ENCODE measurements around the gene YLPM1.
"Not testable (repeated sequence)": the region's sequence is repeated elsewhere in the genome, so short reads cannot be mapped to it uniquely, and the experiment has no call there.

The YLPM1 gene

DNA sequence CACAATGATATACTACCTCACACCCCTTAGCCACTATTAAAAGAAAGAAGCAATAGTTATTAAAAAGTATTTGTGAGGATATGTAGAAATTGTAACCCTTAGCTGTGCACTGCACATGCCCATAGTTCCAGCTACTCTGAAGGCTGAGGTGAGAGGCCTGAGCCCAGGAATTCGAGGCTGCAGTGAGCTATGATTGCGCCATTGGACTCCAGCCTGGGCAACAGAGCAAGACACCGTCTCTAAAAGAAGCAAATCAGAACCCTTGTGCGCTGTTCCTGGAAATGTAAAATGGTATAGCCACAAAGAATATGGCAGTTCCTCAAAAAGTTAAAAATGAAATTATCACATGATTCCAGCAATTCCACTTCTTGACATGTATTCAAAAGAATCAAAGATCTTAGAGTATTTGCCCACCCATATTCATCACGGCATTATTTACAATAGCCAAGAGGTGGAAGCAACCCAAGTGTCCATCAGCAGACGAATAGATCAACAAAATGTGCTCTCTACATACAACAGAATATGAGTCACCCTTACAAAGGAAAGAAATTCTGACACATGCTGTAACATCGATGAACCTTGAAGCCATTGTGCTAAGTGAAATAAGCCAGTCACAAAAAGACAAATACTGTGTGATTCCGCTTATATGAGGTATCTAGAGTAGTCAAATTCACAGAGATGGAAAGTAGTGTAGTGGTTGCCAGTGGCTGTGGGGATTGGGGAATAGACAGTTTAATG lies 23.7 kb upstream of the YLPM1 start:
- TF ChIP-seq Cebpa-rat (IDR thresholded peaks at IDR 0.05) = no peak
- Histone ChIP-seq H3K27me3 (no peaks in the 10 kb centered on the region), H3K27ac (no peak overlapping the region), H3K36me3 (peaks cover 45 to 55% (median 50%) of the 10 kb centered on the region in 11 experiments), H3K4me3 (no peak overlapping the region), H3K9me3 (replicated peaks in 1 of 11) (no peaks in the 10 kb centered on the region), H3K9ac (no peak overlapping the region), H3K4me2 (no peak overlapping the region), H3K4me1 (0 out of 20 replicates have a peak, but pooled peaks cover 0 to 4% (median 0%) of the 10 kb centered on the region in 10 experiments), H4K20me1 (no peaks in the 10 kb centered on the region)

DNA sequence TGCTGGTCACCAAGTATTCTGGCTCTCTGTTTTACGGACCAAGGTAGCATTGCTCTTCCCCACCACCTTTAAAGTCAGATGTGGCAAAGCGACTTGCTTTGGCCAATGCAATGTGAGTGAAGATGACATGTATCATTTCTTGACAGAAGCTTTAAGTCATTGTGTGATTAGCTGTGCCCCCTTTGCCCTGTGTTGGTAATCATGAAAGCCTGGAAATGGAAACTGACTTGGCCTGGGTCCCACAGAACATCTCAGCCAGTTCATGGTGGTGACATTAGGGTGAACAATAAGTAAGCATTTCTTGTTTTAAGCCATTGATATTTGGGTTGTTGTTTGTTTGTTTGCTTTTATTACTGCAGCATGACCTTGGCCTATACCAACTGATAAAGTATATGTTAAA lies 15.9 kb upstream of the YLPM1 start:
- Histone ChIP-seq H3K27ac (no peak overlapping the region), H3K4me3 (no peak overlapping the region), H3K9me3 (replicated peaks in 1 of 11) (peaks cover 6 to 13% (median 7%) of the 10 kb centered on the region in 11 experiments; a peak in 21 of 22 replicates), H3K27me3 (no peaks in the 10 kb centered on the region), H3K9ac (no peak overlapping the region), H4K20me1 (no peaks in the 10 kb centered on the region), H3K36me3 (no peaks in the 10 kb centered on the region), H3K4me1 (no peaks in the 10 kb centered on the region), H3K4me2 (no peak overlapping the region)
- no peak for TF ChIP-seq Cebpa-rat (IDR thresholded peaks at IDR 0.05)

DNA sequence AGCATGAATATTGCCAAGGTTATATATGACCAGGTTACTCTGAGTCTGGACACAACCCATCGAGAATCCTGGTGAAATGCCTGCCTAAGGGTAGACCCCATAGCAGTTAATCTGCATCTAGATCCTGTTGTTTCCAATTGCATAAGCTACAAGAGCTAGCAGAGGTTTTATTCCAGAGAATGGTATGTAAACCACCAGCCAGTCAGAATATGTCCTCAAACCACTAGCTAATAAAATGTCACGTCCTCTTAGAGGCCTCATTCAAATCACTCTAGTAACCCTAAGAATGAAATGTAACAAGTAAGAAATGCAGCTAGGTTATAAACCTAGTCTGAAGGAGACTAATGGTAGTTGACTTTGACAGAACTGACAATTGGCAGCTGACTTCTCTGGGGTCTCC lies 9.0 kb upstream of the YLPM1 start:
- Histone ChIP-seq H3K27me3 (no peaks in the 10 kb centered on the region), H3K27ac (no peak overlapping the region), H3K36me3 (no peaks in the 10 kb centered on the region), H3K9ac (no peak overlapping the region), H3K4me2 (no peak overlapping the region), H3K4me1 (peaks cover 0 to 5% (median 0%) of the 10 kb centered on the region in 10 experiments; a peak in 2 of 20 replicates), H3K4me3 (no peak overlapping the region), H3K9me3 (replicated peaks in 1 of 11) (peaks cover 20 to 32% (median 25%) of the 10 kb centered on the region in 11 experiments), H4K20me1 (no peaks in the 10 kb centered on the region)
- no peak for TF ChIP-seq Cebpa-rat (IDR thresholded peaks at IDR 0.05)

DNA sequence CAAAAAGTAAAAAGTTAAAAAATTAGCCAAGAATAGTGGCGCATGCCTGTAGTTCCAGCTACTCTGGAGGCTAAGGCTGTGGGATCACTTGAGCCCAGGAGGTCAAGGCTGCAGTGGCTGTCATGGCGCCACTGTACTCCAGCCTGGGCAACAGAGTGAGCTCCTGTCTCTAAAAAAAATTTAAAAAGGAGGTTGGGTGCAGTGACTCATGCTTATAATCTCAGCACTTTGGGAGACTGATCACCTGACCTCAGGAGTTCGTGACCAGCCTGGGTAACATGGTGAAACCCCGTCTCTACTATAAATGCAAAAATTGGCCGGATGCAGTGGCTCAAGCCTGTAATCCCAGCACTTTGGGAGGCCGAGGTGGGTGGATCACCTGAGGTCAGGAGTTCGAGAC lies 8.2 kb upstream of the YLPM1 start:
- no peak overlapping the region for H3K4me3 ChIP-seq
- no peak for TF ChIP-seq Cebpa-rat (IDR thresholded peaks at IDR 0.05)
- no peaks in the 10 kb centered on the region for H3K36me3 ChIP-seq
- peaks cover 20 to 32% (median 25%) of the 10 kb centered on the region in 11 experiments for H3K9me3 ChIP-seq (replicated peaks in 1 of 11)
- H3K9ac ChIP-seq = no peak overlapping the region
- no peak overlapping the region for H3K4me2 ChIP-seq
- no peaks in the 10 kb centered on the region for H3K27me3 ChIP-seq
- no peaks in the 10 kb centered on the region for H4K20me1 ChIP-seq
- H3K4me1 ChIP-seq = peaks cover 0 to 5% (median 0%) of the 10 kb centered on the region in 10 experiments; a peak in 2 of 20 replicates
- no peak overlapping the region for H3K27ac ChIP-seq

DNA sequence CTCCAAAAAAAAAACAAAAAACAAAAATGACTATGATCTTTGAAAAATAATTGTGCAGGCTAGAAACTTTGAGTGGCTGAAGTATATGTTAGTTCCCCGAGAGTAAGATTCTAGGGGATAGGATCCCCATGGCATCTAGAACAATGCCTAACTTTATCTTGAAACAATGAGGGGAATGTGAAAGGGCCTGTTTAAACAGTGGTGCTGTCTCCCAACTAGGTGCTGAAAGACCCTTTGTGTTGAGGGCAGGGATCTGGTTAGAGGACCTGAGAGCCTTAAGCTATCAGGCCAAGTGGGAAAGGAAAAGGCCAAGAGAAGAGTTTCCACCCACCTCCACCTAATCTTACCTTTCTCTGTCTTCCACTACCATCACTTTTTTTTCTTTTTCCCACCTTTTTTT lies 6.8 kb upstream of the YLPM1 start:
- Histone ChIP-seq H3K4me1 (peaks cover 0 to 5% (median 0%) of the 10 kb centered on the region in 10 experiments; a peak in 2 of 20 replicates), H3K36me3 (no peaks in the 10 kb centered on the region), H3K27me3 (no peaks in the 10 kb centered on the region), H4K20me1 (no peaks in the 10 kb centered on the region), H3K4me2 (no peak overlapping the region), H3K4me3 (no peak overlapping the region), H3K27ac (no peak overlapping the region), H3K9me3 (replicated peaks in 1 of 11) (peaks cover 20 to 29% (median 24%) of the 10 kb centered on the region in 11 experiments), H3K9ac (no peak overlapping the region)
- TF ChIP-seq Cebpa-rat (IDR thresholded peaks at IDR 0.05) = no peak

DNA sequence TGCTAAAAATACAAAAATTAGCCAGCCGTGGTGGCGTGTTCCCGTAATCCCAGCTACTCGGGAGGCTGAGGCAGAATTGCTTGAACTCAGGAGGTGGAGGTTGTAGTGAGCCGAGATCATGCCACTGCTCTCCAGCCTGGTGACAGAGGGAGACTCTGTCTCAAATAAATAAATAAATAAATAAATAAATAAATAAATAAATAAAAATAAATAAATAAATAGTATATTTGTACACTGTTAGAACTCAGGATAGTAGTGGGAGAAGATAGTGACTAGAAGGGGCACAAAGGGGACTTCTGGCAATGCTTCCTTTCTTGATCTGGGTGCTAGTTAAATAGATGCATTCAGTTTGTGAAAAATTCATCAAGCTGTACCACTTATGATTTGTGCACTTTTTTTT lies 4.6 kb upstream of the YLPM1 start:
- not testable (repeated sequence) for H4K20me1 ChIP-seq; H3K9me3 ChIP-seq (replicated peaks in 1 of 11); H3K9ac ChIP-seq; H3K4me3 ChIP-seq; H3K36me3 ChIP-seq; H3K27ac ChIP-seq; H3K27me3 ChIP-seq; H3K4me1 ChIP-seq
- 0 out of 22 replicates have a peak overlapping the region, but pooled peaks of 1 of the 11 experiments have one; percentile 28 for H3K4me2 ChIP-seq

DNA sequence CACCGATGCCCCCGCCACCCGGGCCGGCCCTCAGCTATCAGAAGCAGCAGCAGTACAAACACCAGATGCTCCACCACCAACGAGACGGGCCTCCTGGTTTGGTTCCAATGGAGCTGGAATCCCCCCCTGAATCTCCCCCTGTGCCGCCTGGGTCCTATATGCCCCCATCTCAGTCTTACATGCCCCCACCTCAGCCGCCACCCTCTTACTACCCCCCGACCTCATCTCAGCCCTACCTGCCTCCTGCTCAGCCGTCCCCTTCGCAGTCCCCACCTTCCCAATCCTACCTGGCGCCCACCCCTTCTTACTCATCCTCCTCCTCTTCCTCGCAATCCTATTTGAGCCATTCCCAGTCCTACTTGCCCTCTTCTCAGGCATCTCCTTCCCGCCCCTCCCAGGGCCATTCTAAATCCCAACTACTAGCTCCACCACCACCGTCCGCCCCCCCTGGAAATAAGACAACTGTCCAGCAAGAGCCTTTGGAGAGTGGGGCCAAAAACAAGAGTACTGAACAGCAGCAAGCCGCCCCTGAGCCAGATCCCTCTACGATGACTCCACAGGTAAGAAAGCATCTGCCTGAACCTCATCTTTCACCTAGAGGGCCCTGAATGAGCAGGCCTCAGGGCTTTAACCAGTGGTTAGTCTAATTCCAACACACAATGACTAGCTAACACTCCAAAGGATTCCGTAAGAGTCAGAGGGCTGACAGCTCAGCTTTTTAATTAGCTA lies 851 bp downstream of the YLPM1 start:
- TF ChIP-seq Cebpa-rat (IDR thresholded peaks at IDR 0.05) = no peak
- H3K4me3 ChIP-seq = peak overlapping the region; percentile 78 to 99 (median 92)

DNA sequence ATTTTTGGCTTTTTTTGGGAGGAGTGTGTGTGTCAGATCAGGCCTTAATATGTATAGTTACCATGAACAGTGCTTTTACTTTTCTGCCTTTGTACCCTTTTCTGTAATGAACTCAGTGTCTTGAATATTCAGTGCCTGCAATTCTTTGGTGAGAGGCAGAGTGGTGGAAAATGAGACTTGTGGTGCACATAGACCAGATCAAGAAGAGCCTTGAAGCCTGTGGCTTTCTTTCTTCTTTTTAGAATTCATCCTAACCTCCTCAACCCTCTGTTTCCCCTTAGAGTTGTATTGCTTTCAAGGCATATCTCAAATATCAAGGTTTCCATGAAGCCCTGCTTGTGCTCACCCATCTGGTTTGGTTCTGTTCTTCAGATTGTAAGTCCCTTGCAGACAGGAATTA lies 2.6 kb downstream of the YLPM1 start:
- Histone ChIP-seq H4K20me1 (peaks cover 45 to 71% (median 67%) of the 10 kb centered on the region in 11 experiments; a peak in 20 of 22 replicates), H3K27me3 (no peaks in the 10 kb centered on the region), H3K9ac (peak overlapping the region; percentile 93 to 100 (median 99)), H3K27ac (no peak overlapping the region), H3K9me3 (replicated peaks in 1 of 11) (no peaks in the 10 kb centered on the region), H3K4me2 (peak overlapping the region; percentile 87 to 99 (median 95)), H3K4me1 (peaks cover 36 to 50% (median 45%) of the 10 kb centered on the region in 10 experiments), H3K36me3 (peaks cover 5 to 38% (median 19%) of the 10 kb centered on the region in 11 experiments; a peak in 14 of 22 replicates), H3K4me3 (peak overlapping the region; percentile 78 to 99 (median 92))
- no peak for TF ChIP-seq Cebpa-rat (IDR thresholded peaks at IDR 0.05)

More for the DNA sequence above, 851 bp downstream of the YLPM1 start:
- Histone ChIP-seq H3K9me3 (replicated peaks in 1 of 11) (no peaks in the 10 kb centered on the region), H3K4me1 (peaks cover 37 to 50% (median 46%) of the 10 kb centered on the region in 10 experiments), H3K9ac (peak overlapping the region; percentile 93 to 100 (median 99)), H3K27ac (peak overlapping the region; percentile 89 to 99 (median 98)), H3K36me3 (peaks cover 4 to 31% (median 12%) of the 10 kb centered on the region in 11 experiments; a peak in 13 of 22 replicates), H4K20me1 (peaks cover 34 to 55% (median 52%) of the 10 kb centered on the region in 11 experiments; a peak in 20 of 22 replicates), H3K4me2 (peak overlapping the region; percentile 87 to 99 (median 95)), H3K27me3 (no peaks in the 10 kb centered on the region)

DNA sequence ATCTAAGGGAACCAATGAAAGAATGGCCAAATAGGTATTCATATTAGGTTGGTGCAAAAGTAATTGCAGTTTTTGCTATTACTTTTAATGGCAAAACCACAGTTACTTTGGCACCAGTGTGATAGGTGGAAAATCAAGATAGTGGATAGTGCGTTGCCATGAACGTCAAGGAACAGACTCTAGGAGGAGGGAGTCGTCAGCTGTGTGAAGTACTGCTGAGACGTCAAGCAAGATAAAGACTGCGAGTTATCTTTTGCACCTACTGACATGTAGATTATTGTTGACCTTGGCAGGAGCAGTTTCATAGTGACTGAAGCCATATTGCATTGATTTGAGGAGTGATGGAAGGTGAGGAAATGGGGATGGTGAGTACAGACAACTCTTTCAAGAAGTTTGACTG lies 8.3 kb downstream of the YLPM1 start:
- no peak for TF ChIP-seq Cebpa-rat (IDR thresholded peaks at IDR 0.05)
- H3K9ac ChIP-seq = no peak overlapping the region
- H3K27ac ChIP-seq = no peak overlapping the region
- H3K4me2 ChIP-seq = no peak overlapping the region
- no peaks in the 10 kb centered on the region for H3K9me3 ChIP-seq (replicated peaks in 1 of 11)
- H4K20me1 ChIP-seq = peaks cover 67 to 100% (median 96%) of the 10 kb centered on the region in 11 experiments; a peak in 20 of 22 replicates
- peaks cover 9 to 77% (median 55%) of the 10 kb centered on the region in 11 experiments; a peak in 21 of 22 replicates for H3K36me3 ChIP-seq
- H3K4me3 ChIP-seq = no peak overlapping the region
- H3K27me3 ChIP-seq = no peaks in the 10 kb centered on the region
- peaks cover 22 to 26% (median 23%) of the 10 kb centered on the region in 10 experiments for H3K4me1 ChIP-seq

Measured in BLaER1 treated with 17β-estradiol and CSF1 and Interleukin-3, amounts not matched to agents 10 nM and 100 nM (cell line).